Activated T-cell treated with anti-CD3 and anti-CD28 coated beads, Interleukin-2, amount 50 U/mL, for 24 hours (primary cell): ENCODE data around the gene CD209.
A peak's percentile ranks its signal among the peaks of the same experiment; 100 is the strongest.

Source experiments
- DNase-seq: peaks from one replicate; pipeline ENCODE4 v3.0.0-alpha.2; 2020
- H3K27ac Mint-ChIP-seq: 2 replicates; pipeline ENCODE4 v1.8.0; 2020; ENCODE audit warnings: mild to moderate bottlenecking, mixed read lengths
- H3K27me3 Mint-ChIP-seq: 2 replicates; pipeline ENCODE4 v1.8.0; 2020; ENCODE audit warnings: mixed read lengths
- H3K36me3 Mint-ChIP-seq: 2 replicates; pipeline ENCODE4 v1.8.0; 2020; ENCODE audit warnings: low read depth, mixed read lengths
- H3K4me1 Mint-ChIP-seq: 2 replicates; pipeline ENCODE4 v1.8.0; 2020; ENCODE audit warnings: low read depth, mixed read lengths
- H3K4me3 Mint-ChIP-seq: 2 replicates; pipeline ENCODE4 v1.8.0; 2020; ENCODE audit warnings: mild to moderate bottlenecking, moderate library complexity, mixed read lengths
- H3K9me3 Mint-ChIP-seq: 2 replicates; pipeline ENCODE4 v1.8.0; 2020; ENCODE audit warnings: mixed read lengths

Gene CD209

GRCh38 chr19:7738023-7738422 lies 9.3 kb downstream of the CD209 start:
- peaks cover 68% of the 10 kb centered on the region for H3K27me3 Mint-ChIP-seq
- H3K9me3 Mint-ChIP-seq: no peaks in the 10 kb centered on the region
- DNase-seq: no peak
- H3K36me3 Mint-ChIP-seq: no peaks in the 10 kb centered on the region
- H3K4me1 Mint-ChIP-seq: peaks cover 8% of the 10 kb centered on the region
- no peak overlapping the region for H3K4me3 Mint-ChIP-seq
- no peak overlapping the region for H3K27ac Mint-ChIP-seq

- Mint-ChIP-seq H3K36me3 (no peaks in the 10 kb centered on the region), H3K4me1 (peaks cover 8% of the 10 kb centered on the region), H3K4me3 (no peak overlapping the region), H3K27me3 (peaks cover 64% of the 10 kb centered on the region), H3K9me3 (no peaks in the 10 kb centered on the region), H3K27ac (no peak overlapping the region)
- no peak for DNase-seq
Measured at GRCh38 chr19:7737215-7737614, 10.1 kb downstream of the CD209 start.

GRCh38 chr19:7736148-7736547 lies 11.2 kb downstream of the CD209 start:
- no peak for DNase-seq
- peaks cover 69% of the 10 kb centered on the region for H3K27me3 Mint-ChIP-seq
- peaks cover 8% of the 10 kb centered on the region for H3K4me1 Mint-ChIP-seq
- no peak overlapping the region for H3K27ac Mint-ChIP-seq
- no peak overlapping the region for H3K4me3 Mint-ChIP-seq
- H3K36me3 Mint-ChIP-seq: no peaks in the 10 kb centered on the region
- no peaks in the 10 kb centered on the region for H3K9me3 Mint-ChIP-seq

GRCh38 chr19:7734220-7735203 lies 12.8 kb downstream of the CD209 start:
- Mint-ChIP-seq H3K4me1 (peaks cover 15% of the 10 kb centered on the region), H3K36me3 (no peaks in the 10 kb centered on the region), H3K27ac (no peak overlapping the region), H3K27me3 (peaks cover 66% of the 10 kb centered on the region), H3K9me3 (no peaks in the 10 kb centered on the region), H3K4me3 (no peak overlapping the region)
- peak; percentile 9 for DNase-seq

GRCh38 chr19:7733376-7733775 lies 14.0 kb downstream of the CD209 start:
- Mint-ChIP-seq H3K4me3 (no peak overlapping the region), H3K9me3 (no peaks in the 10 kb centered on the region), H3K27me3 (peaks cover 73% of the 10 kb centered on the region), H3K4me1 (peaks cover 21% of the 10 kb centered on the region), H3K36me3 (no peaks in the 10 kb centered on the region), H3K27ac (no peak overlapping the region)
- no peak for DNase-seq

GRCh38 chr19:7732045-7732444 lies 15.3 kb downstream of the CD209 start, which contains the start of gene CLEC4G:
Gene CLEC4G, minus strand, starts transcription at chr19:7732110. Its CDS starts 8 bp downstream, at chr19:7732102.
- Mint-ChIP-seq H3K4me1 (peaks cover 13% of the 10 kb centered on the region), H3K27me3 (peaks cover 79% of the 10 kb centered on the region), H3K4me3 (no peak within 1 kb of the TSS), H3K9me3 (no peaks in the 10 kb centered on the region), H3K36me3 (no peaks in the 10 kb centered on the region), H3K27ac (no peak within 1 kb of the TSS)
- DNase-seq: no peak

DNA sequence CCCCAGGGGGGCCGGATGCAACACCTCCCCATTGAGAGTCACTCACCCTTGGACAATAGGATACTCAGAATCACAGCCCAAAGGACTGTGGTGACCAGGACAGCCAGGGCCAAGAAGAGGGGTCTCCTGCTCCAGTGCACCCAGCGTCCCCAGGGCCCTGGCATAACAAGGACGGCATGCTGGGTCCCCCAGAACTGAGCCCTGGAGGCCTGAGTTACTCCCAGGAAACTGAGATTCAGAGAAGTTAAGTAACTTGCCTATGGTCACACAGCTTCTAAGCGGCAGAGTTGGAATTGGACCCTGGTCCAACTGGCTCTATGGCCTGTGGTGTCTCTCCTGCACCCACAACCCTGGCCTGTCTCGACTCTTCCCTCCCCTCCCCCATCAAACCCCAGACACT lies 15.7 kb downstream of the CD209 start:
- Mint-ChIP-seq H3K4me3 (no peak overlapping the region), H3K36me3 (no peaks in the 10 kb centered on the region), H3K27ac (no peak overlapping the region), H3K27me3 (peaks cover 78% of the 10 kb centered on the region), H3K9me3 (no peaks in the 10 kb centered on the region), H3K4me1 (peaks cover 13% of the 10 kb centered on the region)
- no peak for DNase-seq

- Mint-ChIP-seq H3K36me3 (no peaks in the 10 kb centered on the region), H3K9me3 (no peaks in the 10 kb centered on the region), H3K4me3 (no peak overlapping the region), H3K27me3 (peaks cover 76% of the 10 kb centered on the region), H3K27ac (no peak overlapping the region), H3K4me1 (peaks cover 13% of the 10 kb centered on the region)
- DNase-seq: no peak
Measured at GRCh38 chr19:7731218-7731595, 16.1 kb downstream of the CD209 start.

- no peak overlapping the region for H3K4me3 Mint-ChIP-seq
- DNase-seq: no peak
- no peaks in the 10 kb centered on the region for H3K36me3 Mint-ChIP-seq
- H3K9me3 Mint-ChIP-seq: no peaks in the 10 kb centered on the region
- H3K27me3 Mint-ChIP-seq: peaks cover 74% of the 10 kb centered on the region
- peaks cover 13% of the 10 kb centered on the region for H3K4me1 Mint-ChIP-seq
- no peak overlapping the region for H3K27ac Mint-ChIP-seq
Measured at GRCh38 chr19:7730286-7731217, 16.8 kb downstream of the CD209 start.

DNA sequence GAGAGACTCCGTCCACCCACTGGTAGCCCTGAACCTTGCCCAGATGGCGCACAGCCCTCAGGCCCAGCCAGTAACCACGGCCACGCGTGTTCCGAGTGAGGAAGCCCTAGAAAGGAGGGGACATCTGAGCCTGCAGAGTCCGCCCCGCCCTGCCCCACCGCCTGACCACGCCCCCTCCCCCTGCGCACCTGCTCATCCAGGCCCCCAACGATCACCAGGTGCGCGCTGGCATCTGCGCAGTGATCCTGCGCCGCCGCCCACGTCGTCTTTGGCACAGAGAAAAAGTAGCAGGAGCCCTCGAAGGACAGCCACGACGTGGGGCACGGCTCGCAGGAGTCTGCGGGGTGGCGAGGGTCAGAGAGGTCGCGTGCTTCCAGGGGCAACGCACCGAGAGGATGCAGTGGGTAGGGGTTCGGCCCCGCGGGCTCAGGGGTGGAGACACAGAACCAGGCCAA lies 17.5 kb downstream of the CD209 start:
- H3K4me1 Mint-ChIP-seq: peaks cover 13% of the 10 kb centered on the region
- H3K9me3 Mint-ChIP-seq: no peaks in the 10 kb centered on the region
- no peak overlapping the region for H3K27ac Mint-ChIP-seq
- H3K36me3 Mint-ChIP-seq: no peaks in the 10 kb centered on the region
- peaks cover 69% of the 10 kb centered on the region for H3K27me3 Mint-ChIP-seq
- DNase-seq: no peak
- H3K4me3 Mint-ChIP-seq: no peak overlapping the region

GRCh38 chr19:7729211-7729610 lies 18.1 kb downstream of the CD209 start:
- Mint-ChIP-seq H3K9me3 (no peaks in the 10 kb centered on the region), H3K27ac (no peak overlapping the region), H3K27me3 (peaks cover 62% of the 10 kb centered on the region), H3K4me3 (no peak overlapping the region), H3K4me1 (peaks cover 13% of the 10 kb centered on the region), H3K36me3 (no peaks in the 10 kb centered on the region)
- DNase-seq: no peak

GRCh38 chr19:7725791-7726190 lies 21.5 kb downstream of the CD209 start:
- Mint-ChIP-seq H3K27ac (no peak overlapping the region), H3K4me3 (no peak overlapping the region), H3K9me3 (no peaks in the 10 kb centered on the region), H3K36me3 (no peaks in the 10 kb centered on the region), H3K27me3 (peaks cover 44% of the 10 kb centered on the region), H3K4me1 (peaks cover 13% of the 10 kb centered on the region)
- no peak for DNase-seq

- Mint-ChIP-seq H3K4me1 (peaks cover 5% of the 10 kb centered on the region), H3K36me3 (no peaks in the 10 kb centered on the region), H3K27ac (no peak overlapping the region)
Measured at GRCh38 chr19:7722231-7722651, 25.1 kb downstream of the CD209 start.

GRCh38 chr19:7720351-7720750 lies 27.0 kb downstream of the CD209 start:
- H3K27ac Mint-ChIP-seq: no peak overlapping the region
- no peak overlapping the region for H3K4me3 Mint-ChIP-seq
- no peak for DNase-seq
- H3K27me3 Mint-ChIP-seq: peaks cover 7% of the 10 kb centered on the region
- peaks cover 5% of the 10 kb centered on the region for H3K4me1 Mint-ChIP-seq
- no peaks in the 10 kb centered on the region for H3K36me3 Mint-ChIP-seq
- peaks cover 7% of the 10 kb centered on the region for H3K9me3 Mint-ChIP-seq

More at GRCh38 chr19:7722231-7722651, 25.1 kb downstream of the CD209 start:
- no peak for DNase-seq
- H3K27me3 Mint-ChIP-seq: peaks cover 11% of the 10 kb centered on the region
- no peaks in the 10 kb centered on the region for H3K9me3 Mint-ChIP-seq
- no peak overlapping the region for H3K4me3 Mint-ChIP-seq
